Activated CD4-positive, alpha-beta T cell treated with anti-CD3 and anti-CD28 coated beads for 4 hours (primary cell): ENCODE measurements around the gene CLCN4.

Experiments
- DNase-seq, 2 donors: peaks; one replicate each; pipeline ENCODE4 v3.0.0-alpha.2; 2020

The CLCN4 gene

GRCh38 chrX:10198254-10198653 is 41.5 kb downstream of the CLCN4 start:
- DNase-seq = no peak

DNA sequence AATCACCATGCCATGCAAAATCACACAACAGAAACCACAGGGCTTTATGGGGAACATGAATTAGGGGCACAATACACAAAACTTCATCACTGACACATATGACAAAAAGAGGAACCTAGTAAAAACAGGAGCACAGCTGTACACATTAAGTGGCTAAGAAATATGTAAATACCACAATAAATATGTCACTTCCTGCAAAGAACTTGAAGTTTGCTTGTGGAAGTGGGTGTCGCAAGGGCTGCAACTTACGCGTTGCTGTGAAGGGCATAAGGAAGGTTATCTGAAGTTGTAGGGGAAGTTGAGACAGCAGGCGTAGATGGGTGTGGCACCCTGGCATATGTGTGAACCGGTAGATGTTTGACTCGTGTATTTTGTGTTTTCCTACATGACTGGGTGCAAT is 42.4 kb downstream of the CLCN4 start:
- DNase-seq = no peak

- no peak for DNase-seq
Observed at GRCh38 chrX:10203617-10204016, 46.8 kb downstream of the CLCN4 start.

DNA sequence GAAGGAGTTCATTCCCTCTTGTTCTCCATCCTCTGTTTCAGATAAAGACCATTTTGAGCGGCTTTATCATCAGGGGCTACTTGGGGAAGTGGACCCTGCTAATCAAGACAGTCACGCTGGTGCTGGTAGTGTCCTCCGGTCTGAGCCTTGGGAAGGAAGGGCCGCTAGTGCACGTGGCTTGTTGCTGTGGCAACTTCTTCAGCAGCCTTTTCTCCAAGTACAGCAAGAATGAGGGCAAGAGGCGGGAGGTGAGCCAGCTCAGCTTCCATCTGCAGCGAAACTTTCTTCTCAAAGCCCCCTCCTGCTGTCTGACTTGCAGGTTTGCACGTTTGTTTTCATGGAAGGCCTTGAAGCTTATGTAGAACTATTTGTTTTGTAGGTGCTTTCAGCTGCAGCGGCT is 49.5 kb downstream of the CLCN4 start:
- DNase-seq = no peak

GRCh38 chrX:10208281-10208856 is 51.6 kb downstream of the CLCN4 start:
- DNase-seq = no peak

DNA sequence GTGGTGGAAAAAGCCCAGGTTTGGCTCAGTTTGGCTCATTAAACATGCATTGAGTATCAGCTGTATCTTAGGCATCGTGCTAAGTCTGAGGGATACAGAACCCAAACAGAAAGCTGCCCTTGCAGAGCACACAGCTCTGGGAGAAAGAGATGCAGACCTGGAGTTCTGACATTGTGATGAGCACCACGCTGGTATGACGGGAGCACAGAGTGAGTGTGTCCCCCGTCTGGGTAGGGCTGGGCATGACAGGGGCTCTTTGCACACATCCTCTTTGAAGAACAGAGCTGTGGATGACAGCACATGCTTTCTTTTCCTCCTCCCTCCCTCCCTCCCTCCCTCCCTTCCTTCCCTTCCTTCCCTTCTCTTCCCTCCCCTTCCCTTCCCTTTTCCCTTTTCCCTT is 52.2 kb downstream of the CLCN4 start:
- DNase-seq = no peak

- DNase-seq = no peak
Observed at GRCh38 chrX:10212395-10212794, 55.6 kb downstream of the CLCN4 start.

- no peak for DNase-seq
Observed at GRCh38 chrX:10213716-10214115, 56.9 kb downstream of the CLCN4 start.

GRCh38 chrX:10216208-10216607 is 59.4 kb downstream of the CLCN4 start:
- no peak for DNase-seq

DNA sequence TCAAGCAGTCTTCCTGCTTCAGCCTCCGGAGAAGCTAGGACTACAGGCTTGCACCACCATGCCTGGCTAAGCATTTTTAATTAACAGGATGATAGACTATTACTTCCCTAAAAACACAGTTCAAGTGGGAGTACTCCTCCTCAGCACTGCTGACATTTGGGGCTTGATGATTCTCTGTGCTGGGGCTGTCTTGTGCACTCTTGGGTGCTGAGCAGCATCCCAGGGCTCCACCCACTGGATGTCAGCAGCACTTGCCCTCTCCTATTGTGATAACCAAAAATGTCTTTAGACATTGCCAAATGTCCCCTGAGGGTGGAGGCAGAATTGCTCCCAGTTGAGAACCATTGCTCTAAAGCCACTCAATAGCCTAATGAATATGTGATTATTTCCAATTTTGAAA is 60.4 kb downstream of the CLCN4 start:
- no peak for DNase-seq

DNA sequence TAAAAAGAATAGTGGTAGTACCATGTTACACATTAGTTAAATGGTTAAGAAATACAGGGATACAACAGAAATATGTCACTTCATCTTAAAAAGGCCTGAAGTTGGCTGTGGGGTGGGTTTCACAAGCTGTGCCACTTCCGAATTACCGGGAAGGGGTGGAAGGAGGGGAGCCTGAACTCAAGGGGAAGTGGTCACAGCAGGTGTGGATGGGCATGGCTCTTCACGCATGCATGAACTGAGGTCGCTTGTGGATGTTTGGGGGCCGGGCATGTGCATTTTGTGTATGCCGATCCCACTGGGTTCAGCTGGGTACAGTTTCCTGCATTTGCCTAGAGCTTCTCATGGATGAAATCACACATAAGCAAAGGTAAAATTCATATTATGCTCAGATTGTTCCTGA is 64.9 kb downstream of the CLCN4 start:
- no peak for DNase-seq

- DNase-seq = no peak
Observed at GRCh38 chrX:10223276-10223675, 66.5 kb downstream of the CLCN4 start.

DNA sequence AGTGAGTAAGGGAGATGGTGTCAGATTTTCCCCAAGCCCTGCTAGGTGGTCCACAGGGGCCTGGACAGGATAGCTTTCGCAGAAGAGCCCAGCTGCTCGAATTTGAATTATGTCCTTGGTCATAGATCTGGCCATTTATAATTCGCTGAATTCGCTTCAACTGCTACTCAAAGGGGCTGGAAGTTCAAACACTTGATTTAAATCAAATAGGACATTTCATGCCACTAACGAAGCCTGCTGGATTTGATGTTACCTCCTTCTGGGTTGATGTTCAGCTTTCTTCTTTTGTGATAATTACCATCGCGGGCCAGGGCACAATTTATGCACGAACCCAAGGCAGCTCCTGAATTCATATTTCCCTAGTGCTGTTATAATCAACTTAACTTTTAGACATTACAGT is 67.0 kb downstream of the CLCN4 start:
- DNase-seq = no peak

DNA sequence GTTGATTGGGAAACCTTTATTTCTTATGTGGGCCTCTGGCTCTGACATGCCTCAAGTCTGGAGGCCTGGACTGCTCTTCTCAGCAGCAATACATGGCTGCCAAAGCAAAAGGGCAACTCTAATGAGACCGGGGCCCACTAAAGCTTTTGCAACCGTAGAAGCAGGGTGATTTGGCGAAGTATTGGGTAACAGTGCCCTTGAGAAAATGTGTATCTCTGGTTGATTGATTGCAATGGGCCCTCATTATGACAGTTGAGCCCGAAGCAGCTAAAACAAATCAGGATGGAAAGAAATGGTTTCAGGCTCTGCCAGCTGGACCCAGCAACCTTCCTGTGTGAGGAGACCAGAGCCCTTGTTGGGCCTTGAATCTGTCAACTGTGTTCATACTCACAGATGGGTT is 73.4 kb downstream of the CLCN4 start:
- DNase-seq = no peak

DNA sequence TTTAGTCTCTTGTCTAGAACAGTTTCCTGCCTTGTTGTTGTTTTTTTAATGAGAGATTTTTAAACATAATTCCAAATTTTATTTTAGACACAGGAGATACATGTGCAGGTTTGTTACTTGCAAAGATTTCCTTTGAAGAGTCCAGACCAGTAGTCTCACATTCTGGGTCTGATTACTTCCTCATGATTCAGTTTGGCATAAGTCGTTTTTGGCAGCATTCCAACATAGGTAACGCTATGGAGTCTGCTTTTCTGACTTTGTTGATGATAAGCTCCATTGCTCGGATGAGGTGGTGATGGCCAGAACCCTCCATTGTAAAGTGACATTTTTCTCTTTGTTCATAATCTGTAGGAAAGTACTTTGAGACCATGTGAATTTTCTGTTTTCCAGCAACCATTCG is 74.7 kb downstream of the CLCN4 start:
- no peak for DNase-seq

GRCh38 chrX:10233173-10233572 is 76.4 kb downstream of the CLCN4 start:
- no peak for DNase-seq

GRCh38 chrX:10233696-10234095 is 76.9 kb downstream of the CLCN4 start:
- DNase-seq = no peak

GRCh38 chrX:10235851-10236250 is 79.1 kb downstream of the CLCN4 start:
- no peak for DNase-seq

DNA sequence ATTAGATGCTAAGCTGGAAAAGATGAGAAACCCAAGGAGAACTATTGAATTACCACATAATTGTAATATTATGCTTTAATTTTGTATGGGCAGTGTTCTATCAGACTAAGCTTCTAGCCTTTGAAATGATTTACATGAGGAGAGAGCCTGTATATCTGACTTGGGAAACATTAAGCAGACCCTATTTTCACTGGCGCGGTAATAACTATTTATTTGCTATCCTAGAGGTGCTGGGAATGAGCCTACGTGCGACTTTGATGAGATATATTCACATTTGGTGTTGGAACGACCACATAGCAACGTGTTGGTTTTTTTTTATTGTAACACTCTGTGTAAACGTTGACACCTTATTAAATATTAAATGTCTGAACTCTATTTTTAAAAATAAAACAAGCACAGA is 80.5 kb downstream of the CLCN4 start:
- no peak for DNase-seq

GRCh38 chrX:10239611-10240064 is 82.9 kb downstream of the CLCN4 start:
- no peak for DNase-seq

DNA sequence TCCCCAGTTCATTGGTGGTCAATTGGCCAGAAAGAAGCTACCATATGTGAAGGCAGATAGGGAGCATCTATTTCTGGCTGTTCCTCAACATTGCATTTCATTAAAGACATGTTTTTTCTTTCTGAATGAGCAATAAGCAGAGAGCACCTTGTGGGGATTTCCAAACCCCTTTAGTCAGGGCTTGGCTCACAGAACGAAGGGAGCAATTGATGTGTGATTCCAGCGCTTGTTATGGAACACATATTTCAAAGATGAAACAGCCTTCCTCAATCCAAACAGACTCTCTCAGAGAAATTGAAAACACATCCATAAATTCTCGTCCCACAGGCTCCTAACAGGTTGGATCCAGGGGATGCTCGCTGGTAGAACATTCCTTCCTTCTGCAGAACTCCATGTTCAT is 84.1 kb downstream of the CLCN4 start:
- no peak for DNase-seq

- no peak for DNase-seq
Observed at GRCh38 chrX:10242026-10242425, 85.3 kb downstream of the CLCN4 start.

DNA sequence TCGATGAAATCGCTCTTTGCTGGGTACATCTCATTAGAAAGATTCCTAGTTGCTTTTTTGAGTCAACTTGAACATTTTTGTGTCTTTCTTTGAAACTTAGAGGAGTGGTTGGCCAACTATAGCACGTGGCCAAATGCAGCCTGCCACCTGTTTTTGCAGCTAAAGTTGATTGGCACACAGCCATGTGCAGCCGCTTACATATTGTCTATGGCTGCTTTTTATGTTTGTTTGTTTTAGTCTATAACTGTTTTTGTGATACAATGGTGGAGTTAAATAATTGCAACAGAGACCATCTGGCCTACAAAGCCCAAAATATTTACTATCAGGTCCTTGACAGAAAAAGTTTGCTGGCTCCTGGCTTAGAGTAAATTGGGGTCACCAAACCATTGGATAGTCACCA is 86.3 kb downstream of the CLCN4 start:
- no peak for DNase-seq

GRCh38 chrX:10244915-10245622 is 88.3 kb downstream of the CLCN4 start:
- DNase-seq = no peak

- no peak for DNase-seq
Observed at GRCh38 chrX:10245886-10246285, 89.1 kb downstream of the CLCN4 start.
